ENCODE data around the gene STAT5A.
"Not testable (repeated sequence)": the region's sequence is repeated elsewhere in the genome, so short reads cannot be mapped to it uniquely, and the experiment has no call there.

The STAT5A gene

DNA sequence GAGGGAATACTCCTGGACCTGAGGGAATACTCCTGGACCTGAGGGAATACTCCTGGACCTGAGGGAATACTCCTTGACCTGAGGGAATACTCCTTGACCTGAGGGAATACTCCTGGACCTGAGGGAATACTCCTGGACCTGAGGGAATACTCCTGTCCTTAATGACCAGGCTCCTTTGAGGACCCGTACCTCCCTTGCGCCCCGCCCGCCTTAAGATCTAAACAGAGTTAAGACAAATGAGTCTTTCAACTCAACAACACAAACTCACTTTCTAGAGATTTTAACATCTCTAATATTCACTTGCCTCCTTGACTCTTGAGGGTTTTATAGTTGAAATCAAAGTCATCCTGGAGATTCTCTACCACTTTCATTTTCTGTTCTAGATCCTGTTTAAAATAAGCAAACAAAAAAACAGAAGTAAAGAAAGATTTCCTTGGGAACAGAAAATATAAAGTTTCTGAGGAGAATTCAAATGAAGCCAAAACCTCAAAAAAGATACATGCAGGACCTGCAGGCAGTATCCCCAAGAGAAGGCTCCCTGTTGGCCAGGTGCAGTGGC lies 50.2 kb downstream of the STAT5A start:
- DNase-seq: no peak

DNA sequence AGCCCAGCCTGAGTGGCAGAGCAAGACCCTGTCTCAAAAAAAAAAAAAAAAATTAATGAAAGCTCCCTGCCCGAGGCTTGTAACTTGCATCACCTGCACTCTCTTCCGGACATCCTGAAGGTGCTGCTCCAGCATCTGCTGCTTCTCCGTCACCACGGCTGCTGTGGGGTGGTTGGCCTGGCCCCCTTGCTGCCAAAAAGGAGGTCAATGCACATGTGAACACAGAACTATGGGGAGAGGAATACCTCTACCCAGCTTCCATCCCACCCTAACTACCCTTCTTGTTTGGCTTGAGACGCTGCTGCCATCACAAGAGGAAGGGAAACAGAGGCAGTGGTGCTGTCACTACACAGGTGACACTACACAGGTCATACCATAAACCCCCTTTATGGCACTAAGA lies 50.9 kb downstream of the STAT5A start:
- no peak for DNase-seq

DNA sequence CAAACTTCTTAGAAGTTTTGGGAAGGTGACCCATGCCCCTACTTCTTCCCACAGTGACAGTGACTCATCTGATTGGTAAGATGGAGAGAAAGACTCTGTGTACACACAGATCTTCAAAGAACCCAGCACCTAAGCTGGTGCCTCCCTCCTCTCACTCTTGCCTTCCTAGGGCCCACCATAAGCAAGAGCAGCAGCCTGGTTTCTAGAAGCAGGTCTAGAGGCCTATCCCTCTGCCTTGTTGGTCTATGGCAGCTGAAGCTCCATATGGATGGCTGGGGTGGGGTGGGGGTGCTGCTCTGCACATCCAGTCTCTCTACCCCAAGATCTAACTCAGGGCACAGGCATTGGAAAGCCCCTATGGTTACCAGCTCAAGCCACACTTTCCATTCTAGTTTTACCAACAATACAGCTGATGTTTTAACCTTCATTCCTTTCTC lies 52.4 kb downstream of the STAT5A start:
- DNase-seq: no peak

DNA sequence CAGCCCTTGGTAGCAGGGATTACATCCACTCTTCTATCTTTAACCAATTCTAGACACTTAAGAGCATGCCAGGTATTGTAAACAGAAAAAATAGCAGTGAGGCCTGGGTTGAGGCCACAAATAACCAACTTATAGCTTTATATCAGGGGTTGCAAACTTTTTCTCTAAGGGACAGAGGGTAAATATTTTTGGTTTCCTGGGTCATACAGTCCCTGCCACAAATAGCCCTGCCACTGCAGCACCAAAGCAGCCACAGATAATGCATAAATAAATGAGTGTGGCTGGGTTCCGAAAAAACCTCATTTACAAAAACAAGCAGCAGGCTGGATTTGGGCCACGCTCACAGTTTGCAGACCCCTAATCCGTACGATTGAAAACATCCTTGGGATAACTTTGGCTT lies 53.3 kb downstream of the STAT5A start:
- no peak for DNase-seq

DNA sequence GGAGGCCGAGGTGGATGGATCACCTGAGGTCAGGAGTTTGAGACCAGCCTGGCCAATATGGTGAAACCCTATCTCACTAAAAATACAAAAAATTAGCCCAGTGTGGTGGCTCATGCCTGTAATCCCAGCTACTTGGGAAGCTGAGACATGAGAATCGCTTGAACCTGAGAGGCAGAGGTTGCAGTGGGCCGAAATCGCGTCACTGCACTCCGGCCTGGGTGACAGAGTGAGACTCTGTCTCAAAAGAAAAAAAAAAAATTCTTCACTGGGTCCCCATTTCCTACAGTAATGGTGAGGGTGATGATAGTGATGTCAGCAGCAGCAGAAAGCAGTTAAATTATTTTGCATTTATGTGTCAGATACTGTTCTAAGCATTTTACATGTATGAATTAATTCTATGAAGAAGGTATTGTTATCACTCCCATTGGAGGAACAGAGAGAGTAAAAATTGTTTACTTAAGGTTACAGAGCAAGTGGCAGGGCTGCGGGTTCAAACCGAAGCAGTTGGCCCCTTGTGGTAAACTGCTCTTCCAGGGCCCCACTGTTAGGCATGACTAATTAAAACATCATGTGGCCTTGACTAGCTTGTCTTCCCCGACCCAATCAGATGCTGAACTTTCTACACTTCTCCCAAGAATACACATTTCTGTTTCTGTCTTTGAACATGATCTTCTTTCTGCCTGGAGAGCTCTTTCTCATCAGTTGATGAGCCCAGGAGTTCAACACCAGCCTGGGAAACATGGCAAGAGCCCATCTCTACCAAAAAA lies 54.1 kb downstream of the STAT5A start:
- DNase-seq: no peak

DNA sequence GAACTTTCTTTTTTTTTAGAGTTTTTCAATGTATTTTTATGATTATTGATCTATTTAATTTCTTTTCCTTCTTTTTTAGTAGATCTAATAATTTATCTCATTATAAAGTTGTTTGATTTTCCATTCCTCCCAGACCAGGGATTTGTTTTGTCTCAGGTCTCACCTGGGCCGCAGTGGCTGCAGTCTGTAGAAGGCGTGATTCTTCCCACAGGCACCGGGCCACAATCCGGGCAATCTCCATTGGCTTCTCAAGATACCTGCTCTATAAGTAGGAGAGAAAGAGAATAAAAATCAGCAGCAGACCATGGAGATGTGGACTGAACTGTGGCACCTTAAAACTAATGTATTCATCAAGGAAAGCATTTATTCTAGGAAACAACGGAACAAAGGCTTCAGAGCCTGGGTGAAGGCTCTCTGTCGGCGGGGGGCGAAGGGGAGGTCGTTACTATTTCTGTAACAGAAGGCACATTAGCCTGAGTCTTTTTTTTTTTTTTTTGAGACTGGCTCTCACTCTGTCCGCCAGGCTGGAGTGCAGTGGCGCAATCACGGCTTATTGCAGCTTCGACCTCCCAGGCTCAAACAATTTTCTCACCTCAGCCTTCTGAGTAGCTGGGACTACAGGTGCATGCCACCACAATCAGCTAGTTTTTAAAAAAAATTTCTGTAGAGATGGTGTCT lies 57.2 kb downstream of the STAT5A start:
- no peak for DNase-seq

DNA sequence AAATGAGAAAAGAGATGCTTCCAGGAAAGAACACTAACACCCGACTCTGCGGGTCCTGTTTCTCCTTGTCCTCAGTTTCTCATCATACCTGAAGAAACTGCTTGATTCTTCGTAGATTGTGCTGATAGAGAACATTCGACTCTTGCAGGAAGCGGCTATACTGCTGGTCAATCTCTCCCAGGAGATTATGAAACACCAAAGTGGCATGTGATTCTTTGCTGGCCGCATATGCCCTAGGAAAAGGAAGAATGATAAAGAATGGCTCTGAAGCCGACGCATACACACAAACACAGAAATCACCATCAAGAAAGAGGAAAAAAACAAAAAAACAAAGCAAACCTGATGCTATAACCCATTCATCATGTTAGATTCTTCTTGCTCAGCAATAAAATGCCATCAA lies 58.2 kb downstream of the STAT5A start:
- no peak for DNase-seq

DNA sequence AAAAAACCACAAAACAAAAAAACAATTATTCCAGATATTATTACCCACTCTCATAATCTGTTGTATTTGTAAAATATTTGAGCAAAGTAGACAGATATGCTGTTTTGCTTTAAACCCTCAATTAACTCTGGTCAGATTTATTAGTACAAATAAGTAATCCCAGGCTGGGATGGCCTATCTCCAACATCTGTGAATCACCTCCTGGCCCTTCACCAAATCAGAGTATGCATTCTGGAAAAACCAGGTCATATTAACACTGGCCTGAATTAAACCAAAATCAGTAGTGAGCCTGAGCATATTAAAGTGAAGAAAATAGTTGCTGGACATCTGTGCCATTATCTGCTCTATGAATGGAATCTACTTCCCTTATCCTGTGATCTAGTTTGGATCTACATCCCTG lies 58.9 kb downstream of the STAT5A start:
- DNase-seq: no peak

DNA sequence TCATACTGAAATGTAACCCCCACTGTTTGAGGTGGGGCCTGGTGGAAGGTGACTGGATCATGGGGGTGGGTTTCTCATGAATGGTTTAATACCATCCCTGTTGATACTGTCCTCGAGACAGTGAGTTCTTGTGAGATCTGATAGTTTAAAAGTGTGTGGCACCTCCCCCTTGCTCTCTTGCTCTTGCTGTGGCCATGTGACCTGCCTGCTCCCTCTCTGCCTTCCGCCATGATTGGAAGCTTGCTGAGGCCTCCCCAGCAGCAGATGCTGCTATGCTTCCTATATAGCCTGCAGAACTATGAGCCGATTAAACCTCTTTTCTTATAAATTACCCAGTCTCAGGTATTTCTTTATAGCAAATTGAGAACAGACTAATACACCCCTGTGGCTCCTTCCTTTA lies 59.3 kb downstream of the STAT5A start:
- DNase-seq: no peak

DNA sequence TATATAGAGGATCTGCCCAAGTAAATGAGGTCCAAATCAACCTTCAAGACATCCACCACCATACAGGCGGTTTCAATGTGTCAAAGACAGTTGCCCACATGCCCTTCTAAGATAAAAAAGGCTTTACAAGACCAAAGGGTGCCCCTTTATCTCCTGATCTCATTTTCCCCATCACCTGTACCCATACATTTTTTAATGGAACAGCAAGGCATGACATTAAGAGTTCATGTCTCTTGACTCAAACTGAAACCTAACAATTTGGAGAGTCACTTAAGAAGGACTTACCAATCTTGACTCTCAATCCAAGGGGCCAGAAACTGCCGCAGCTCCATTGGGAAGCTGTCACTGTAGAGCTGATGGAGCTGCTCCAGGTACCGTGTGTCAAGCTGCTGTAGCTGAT lies 59.8 kb downstream of the STAT5A start:
- no peak for DNase-seq

DNA sequence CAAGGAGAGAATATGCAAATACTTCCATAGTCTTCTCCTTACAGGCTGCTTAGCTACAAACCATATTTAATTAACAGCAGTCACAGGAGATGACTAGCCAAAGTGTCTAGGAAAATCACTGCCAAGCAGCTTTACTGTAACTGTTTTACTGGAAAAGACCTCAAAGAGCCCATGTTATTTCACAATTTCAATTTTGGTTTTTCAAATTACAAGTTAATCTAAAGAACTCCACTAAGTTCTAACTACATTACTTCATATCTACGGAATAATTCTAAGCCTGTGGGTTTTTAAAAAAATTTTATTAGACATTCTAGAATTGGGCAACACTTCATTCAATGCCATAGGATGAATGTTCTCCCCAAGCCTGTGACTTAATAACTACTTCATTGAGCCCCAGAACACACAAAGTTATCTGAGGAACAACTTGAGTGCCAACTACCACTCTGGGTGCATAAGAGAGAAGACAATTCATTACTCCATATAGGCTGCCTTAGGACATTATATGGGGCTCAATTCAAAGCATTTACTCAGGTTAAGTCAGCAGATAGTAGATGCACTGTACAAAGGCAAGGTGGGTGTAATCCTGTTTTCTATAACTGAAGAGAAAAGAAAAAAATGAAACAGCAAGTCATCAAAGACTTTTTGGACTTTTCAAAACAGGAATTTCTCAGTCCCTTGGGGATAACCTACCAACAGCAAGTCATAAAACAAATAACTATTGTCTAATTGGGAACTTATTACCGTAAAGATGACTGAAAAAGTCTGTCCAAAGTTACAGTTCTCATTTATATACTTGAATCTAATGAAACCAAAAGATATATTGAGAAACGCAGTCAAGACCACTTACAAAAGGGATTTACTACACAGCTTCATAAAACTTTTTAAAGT lies 66.9 kb downstream of the STAT5A start:
- no peak for DNase-seq

DNA sequence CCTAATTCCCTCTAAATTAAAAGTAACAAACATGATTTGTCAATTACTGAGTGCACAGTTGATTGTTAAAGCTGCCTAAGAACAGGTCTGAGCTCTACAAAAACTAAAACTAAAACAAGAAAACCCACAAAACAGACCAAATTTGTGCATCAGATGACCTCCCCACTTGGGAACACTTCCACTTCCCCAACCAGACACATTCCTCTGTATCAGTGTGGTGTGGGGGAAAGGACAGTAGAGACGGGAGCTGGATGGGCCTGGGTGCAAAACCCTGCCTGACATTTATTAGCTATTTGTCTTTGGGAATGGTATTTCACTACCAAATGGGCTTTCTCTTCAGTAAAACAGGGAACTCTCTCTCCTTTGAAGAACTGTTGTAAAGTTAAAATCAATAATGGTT lies 70.1 kb downstream of the STAT5A start:
- DNase-seq: no peak

DNA sequence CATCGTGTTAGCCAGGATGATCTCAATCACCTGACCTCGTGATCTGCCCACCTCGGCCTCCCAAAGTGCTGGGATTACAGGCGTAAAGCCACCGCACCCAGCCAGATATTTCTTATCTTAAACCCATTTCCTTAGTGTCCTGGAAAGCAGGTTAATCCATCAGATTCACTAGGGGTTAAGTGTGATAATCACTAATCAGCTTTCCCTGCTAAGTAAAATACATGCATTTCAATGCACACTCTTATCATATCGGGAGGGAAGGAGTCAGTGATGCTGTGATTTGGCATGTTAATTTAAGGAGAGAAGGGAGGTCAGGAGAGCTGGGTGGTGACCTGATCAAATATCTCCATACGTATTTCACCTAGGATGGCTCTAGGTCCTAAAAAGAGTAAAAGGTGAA lies 70.8 kb downstream of the STAT5A start:
- no peak for DNase-seq

DNA sequence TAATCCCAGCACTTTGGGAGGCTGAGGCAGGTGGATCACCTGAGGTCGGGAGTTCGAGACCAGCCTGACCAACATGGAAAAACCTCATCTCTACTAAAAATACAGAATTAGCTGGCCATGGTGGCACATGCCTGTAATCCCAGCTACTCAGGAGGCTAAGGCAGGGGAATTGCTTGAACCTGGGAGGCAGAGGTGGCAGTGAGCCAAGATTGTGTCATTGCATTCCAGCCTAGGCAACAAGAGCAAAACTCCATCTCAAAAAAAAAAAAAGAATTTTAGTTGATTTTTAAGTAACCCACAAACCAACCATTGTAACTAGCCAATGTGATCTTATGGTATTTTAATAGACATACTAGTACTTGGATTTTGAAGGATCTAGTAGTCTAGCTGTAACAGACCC lies 72.1 kb downstream of the STAT5A start:
- not testable (repeated sequence) for DNase-seq
